ENCODE results near the gene TRPV6.

TRPV6 gene

DNA sequence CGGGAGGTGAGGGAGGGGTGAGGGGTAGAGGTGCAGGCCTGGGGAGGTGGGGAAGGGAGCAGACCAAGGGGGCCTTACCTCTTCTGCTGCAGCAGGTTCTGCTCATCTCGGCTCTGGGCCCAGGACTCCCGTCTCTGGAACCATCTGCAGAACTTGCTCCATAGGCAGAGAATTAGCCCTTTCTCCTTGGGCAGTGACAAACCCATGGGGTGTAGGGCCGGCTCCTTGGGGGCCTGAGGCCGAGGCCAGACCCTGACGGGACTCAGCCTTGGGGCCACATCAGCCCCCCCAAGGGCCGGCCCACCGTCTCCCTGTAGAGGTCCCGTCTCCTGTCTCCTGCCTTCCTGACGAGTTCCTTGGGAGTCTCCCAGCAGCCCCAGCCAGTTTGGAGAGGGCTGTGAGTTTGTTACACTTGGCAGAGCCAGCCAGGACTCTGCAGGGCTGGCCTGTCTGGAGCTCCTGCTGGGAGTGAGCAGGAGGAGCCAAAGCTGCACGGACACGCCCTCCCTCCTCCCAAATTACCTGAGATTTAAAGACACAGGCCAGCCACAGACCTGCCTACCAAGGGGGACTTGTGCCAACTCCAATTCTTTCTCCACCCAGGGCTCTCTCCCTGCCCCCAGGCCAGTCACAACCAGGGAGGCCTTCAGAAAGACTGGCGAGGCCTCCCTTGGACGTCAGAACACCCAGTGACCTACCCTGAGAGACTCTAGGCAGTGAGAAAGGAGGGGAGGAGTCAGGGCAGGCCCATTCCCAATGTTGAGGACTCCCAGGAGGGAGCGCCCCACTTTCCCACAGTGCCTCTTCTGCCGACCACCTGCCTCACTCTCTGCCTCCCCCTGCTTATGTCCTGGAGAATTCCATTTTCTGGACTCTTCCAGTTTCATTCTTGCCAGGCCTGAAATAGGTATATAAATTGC is at the start of gene TRPV6:
TRPV6 (minus strand) TSS at position 435 of the 920 bp plus-strand sequence.
- no peak for DNase-seq

- DNase-seq: no peak
Observed at GRCh38 chr7:142934056-142934455, 48.5 kb upstream of the TRPV6 start.

GRCh38 chr7:142933624-142934023 is 48.1 kb upstream of the TRPV6 start, which contains the start of gene TRPV5:
TSS of gene TRPV5 (minus strand) at chr7:142933746. CDS start at chr7:142933459, 287 bp downstream.
- no peak for DNase-seq

GRCh38 chr7:142933092-142933475 is 47.5 kb upstream of the TRPV6 start:
- DNase-seq: no peak

- no peak for DNase-seq
Observed at GRCh38 chr7:142932386-142933091, 47.0 kb upstream of the TRPV6 start.

DNA sequence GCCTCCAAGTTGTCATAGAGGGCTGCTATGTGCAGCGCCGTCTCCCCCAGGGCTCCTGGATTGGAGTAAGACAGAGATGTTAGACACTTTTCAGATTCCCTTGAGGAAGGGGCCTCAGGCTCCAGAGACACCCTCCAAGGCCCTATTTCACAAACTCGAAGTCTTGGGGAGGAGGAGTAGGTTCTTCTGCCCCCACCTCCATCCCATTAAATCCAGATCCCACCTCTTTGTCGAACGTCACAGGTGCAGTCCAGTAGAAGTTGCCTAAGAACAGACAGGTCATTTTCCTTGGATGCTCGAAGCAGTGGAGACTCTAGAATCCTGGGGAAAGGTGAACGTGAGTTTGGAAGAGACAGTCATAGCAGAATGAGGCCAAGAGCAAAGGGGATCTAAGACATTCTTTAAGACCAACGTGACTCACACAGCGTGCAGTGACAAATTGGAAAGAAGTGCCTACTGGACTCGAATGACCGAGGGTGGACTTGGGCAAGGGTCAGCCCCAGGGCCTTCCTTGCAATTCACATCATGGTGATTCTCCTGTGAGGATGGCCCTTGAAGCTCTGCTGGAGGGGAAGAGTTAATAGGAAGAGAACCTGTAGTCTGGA is 44.7 kb upstream of the TRPV6 start:
- DNase-seq: no peak

DNA sequence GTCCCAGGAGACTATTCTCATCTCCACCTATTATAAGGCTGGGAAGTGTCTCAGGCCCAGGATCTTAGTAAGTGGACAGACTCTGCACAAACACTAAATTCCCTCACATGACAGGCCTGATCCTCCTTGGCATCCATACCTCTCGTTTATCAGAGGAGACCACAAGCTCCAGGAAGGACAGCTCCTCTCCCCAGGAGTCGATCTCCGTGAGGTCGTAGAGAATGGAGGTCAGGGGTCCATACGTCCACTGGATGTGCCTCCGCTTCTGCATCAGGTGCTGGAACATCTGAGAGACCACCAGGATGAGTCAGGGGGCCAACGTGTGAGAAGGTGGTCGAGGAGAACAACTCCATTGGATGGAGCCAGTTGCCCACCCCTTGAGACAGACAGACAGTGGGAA is 42.4 kb upstream of the TRPV6 start:
- no peak for DNase-seq

DNA sequence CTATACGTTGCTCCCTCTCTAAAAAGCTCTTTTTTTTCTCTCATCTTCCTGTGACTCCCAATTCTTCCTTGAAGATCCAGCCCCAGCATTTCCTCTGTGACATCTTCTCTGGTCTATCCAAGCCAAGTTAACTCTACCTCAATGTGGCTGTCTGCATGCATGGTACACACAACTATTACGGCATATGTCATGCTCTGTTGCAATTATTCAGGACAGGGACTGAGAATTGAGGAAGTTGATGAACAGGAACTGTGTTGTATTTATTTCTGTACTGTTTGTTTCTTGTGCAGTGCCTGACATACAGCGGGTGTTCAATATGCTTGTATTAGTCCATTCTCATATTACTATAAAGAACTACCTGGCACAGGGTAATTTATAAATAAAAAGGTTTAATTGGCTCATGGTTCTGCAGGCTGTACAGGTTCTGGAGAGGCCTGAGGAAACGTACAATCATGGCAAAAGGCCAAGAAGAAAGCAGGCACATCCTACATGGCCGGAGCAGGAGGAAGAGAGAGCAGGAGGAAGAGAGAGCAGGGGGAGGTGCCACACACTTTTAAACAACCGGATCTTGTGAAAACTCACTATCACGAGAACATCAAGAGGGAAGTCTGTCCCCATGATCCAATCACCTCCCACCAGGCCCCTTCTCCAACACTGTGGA is 41.7 kb upstream of the TRPV6 start:
- DNase-seq: no peak

- no peak for DNase-seq
Observed at GRCh38 chr7:142925413-142925812, 39.9 kb upstream of the TRPV6 start.

DNA sequence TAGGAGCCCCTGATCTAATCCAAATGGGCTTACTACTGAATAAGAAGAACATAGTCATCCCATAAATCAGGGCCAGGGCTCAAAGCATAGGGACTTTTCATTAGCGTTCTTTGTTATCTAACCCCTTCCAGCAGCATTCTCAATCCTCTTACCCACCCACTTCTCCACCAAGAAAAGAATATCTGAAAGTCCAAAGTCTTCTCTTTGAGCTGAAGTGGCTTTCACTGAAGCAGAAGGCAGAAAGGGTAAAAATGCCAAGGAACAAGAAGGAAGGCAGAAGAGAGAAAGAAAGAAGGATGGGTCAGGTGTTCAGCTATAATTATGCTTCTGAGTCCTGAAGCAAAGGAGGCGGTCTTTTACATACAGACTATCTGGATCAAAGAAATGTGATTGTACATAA is 37.8 kb upstream of the TRPV6 start:
- DNase-seq: no peak

DNA sequence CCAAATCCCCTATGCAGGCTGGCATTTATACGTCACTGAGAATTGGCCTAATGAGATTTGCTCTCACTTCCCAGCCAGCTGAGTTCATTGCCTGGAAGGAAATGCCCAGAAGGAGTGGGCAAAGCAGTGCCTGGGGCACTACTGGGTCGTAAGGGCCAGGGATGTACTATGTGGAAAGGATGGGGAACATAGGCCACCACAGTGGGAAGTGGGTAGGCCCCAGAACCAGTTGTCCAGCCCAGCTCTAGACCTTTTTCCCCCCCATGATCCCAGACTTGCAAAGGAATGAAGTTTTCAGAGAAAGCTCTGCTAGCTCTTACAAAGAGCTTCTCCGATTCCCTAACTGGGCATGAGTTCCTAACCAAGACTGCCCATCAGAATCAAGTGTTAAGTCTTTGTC is 34.1 kb upstream of the TRPV6 start:
- DNase-seq: no peak

DNA sequence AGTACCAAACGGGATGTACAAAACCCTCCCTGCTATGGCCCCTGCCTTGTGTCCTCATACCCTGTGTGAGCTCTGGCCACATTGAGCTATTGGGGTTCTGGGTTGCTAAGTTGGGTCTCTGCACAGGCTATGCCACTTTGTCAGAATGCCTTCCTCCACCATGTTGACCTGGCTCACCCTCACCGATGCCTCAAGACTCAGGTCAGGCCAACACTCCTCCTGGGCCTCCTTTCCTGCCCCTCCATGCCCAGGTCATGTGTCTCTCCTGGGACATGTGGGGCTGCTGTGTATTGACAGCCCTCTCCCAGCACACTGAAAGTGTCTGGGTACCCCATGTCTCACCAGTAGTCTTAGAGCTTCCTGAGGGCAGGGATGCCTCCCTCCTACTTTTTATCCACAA is 33.4 kb upstream of the TRPV6 start:
- DNase-seq: no peak

DNA sequence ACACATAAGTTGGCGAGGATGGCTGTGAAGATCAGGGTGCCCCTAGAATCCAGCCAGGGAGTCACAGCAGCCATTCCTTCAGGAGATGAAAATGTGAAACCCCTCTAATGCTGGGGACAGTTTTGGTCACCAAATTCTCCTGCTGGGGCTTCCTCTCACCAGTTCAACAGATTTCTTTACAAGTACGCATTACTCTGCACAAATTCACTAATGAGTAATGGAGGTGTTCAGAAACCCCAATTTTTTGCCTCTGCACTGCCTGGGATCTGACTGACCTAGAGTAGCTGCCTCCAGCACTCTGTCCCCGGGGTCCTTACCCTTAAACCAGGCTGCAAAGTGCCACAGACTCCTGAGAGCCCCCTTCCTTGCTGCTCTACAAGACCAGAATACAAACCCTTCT is 31.9 kb upstream of the TRPV6 start:
- DNase-seq: no peak

DNA sequence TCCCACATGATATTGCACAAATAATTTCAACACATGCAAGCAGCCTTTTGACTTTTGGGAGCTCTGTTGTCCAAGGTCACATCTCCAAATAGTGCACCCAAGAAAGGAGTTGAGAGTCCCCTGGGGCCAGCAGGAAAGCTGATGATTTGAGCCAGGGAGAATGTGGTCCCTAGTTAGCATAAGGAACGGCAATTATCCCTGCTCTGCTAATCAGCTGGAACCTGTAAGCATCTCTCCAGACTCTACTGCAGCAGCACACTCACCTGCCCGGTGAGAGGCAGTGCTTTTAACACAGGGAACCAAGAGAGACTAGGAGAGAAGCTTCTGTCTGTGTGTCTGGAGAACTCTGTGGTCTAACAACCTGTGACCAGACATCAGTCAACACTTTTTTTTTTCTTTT is 31.0 kb upstream of the TRPV6 start:
- DNase-seq: no peak

DNA sequence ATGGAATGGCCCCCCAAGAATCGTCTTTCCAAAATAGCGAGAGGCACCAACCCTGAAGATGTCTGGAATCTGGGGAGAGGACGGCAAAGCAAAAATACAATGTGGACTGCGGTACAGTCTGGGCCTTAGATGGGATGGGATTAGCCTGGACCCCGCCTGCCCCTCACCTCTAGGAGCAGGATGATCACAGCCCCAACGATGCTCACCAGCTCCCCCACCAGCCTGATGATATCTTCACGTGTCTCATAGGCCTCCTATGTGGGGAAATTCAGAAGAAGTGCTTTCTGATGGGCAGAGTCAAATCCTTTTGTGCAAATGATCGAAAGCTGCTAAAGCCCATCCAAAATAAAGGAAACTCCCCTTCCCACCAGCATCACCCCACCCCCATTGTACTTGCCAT is 29.8 kb upstream of the TRPV6 start:
- DNase-seq: no peak

- DNase-seq: no peak
Observed at GRCh38 chr7:142914121-142914520, 28.6 kb upstream of the TRPV6 start.

DNA sequence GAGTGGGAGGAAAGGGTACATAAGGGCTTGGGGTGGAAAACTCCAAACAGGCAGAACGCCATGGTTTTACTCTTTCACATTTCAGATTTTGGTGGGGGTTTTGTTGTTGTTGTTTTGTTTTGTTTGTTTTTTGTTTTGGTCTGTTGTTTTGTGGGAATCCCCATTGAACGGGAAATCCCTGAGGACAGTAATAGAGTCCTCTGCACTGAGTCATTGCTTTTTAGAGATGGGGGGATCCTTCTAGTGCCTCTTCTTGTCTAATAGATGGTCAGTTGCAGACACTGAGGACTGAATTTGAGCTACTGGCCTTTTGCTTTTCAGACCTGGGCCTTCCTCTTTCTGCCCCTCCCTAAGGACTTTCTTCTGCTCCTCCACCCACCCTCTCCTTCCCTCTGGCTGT is 28.0 kb upstream of the TRPV6 start:
- no peak for DNase-seq

DNA sequence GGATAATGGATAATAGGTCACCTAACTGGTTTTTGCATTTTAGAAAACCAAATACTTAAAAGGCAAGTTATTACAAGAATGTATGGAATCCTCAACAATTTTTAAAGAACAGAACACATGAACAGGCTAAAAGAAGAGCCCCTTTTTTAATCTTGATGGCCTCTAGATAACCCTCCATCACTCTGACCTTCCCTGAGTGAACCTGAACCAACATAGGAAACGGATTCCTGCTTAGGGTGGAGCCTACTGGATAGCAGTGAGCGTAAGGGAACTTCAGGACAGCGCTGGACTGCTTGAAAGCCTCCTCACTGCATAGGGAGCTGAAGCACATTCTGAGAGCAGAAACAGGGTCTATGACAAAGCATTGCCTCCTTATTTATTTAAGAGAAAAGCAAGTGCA is 27.5 kb upstream of the TRPV6 start:
- no peak for DNase-seq

GRCh38 chr7:142910481-142910880 is 24.9 kb upstream of the TRPV6 start:
- no peak for DNase-seq

DNA sequence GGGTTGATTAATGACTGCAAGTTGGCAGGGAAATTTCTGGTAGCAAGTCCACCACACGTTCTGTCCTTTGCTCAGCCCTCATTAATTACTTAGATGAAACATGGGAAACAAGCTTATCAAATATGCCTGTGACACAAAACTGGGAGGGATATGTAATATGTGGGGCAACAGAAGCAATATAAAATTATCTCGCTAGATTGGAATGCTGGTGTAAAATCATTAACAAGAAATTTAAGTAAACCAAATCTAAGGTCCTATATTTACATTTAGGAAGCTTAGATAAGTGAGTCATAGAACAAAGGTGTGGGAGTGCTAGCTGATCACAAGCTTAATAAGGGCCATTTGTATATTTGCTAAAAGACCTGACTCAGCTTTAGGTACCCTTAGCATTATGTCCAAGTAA is 24.5 kb upstream of the TRPV6 start:
- no peak for DNase-seq

DNA sequence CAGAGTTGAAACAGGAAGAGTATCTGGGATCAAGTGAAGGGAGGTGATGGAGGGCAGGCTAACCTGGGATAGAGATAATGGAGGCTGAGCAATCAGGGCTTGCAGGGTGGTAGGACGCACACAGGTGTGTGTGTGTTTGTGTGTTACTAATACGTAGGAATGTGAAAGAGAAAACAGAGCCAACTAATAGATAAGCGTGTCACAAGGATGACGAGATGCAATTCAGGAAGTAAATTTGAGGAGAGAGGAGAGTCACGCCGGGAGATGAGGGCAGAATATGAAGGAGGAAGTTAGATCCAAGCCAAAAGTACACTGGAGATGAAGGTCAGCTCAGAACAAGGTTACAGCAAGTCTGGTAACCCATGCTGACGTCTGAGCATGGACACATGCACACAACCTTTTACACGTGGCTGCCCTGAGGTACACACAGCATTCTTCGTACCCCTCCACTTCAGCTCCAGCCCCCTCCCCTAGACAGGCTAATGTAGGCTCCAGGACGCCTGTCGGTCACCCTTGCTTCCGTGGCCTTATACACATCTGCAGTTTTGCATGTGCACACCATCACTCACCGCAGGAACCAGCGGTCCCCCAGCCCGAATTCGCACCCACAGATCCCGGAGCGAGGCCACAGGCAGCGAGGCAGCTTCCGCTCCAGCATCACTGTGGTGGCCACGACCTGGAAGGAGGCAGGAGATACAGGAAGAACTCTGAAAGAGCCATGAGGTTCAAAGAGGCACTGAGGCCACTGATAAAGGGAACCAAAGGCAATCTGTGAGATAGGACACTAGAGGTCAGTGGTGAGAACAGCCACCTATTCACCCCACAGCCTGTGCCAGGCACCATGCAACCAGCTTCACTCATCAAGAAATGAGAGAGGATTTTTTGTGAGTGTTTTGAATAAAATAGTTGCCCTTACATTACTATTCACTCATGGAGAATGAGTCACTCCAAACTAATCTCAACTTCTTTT is 23.7 kb upstream of the TRPV6 start:
- no peak for DNase-seq

DNA sequence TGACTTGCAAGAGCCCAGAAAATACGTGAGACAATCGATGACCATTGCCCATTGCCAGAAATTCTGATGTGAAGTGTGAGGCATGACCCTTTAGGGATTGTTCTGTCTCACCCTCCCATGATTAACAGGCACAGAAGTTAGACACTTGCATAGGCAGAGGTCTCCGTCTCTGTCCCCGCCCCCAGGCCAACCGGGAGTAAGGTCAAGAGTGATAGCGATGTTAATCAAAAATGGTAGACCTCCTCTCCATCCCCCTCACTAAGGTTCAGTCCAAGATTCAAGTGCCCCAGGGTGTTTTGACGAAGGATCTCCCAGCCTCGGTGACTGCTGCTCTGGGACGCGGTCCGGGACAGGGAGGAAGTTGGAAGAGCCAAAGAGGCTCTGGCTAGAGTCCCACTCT is 22.7 kb upstream of the TRPV6 start:
- DNase-seq: no peak
